Activated T-cell treated with anti-CD3 and anti-CD28 coated beads, Interleukin-2, amount 50 U/mL, for 24 hours (primary cell): ENCODE results near the gene CHURC1.
A peak's percentile ranks its signal among the peaks of the same experiment; 100 is the strongest.

ENCODE experiments used
- DNase-seq: peaks from one replicate; pipeline ENCODE4 v3.0.0-alpha.2; 2020
- H3K27ac Mint-ChIP-seq: 2 replicates; pipeline ENCODE4 v1.8.0; 2020; ENCODE audit warnings: mild to moderate bottlenecking, mixed read lengths
- H3K27me3 Mint-ChIP-seq: 2 replicates; pipeline ENCODE4 v1.8.0; 2020; ENCODE audit warnings: mixed read lengths
- H3K36me3 Mint-ChIP-seq: 2 replicates; pipeline ENCODE4 v1.8.0; 2020; ENCODE audit warnings: low read depth, mixed read lengths
- H3K4me1 Mint-ChIP-seq: 2 replicates; pipeline ENCODE4 v1.8.0; 2020; ENCODE audit warnings: low read depth, mixed read lengths
- H3K4me3 Mint-ChIP-seq: 2 replicates; pipeline ENCODE4 v1.8.0; 2020; ENCODE audit warnings: mild to moderate bottlenecking, moderate library complexity, mixed read lengths
- H3K9me3 Mint-ChIP-seq: 2 replicates; pipeline ENCODE4 v1.8.0; 2020; ENCODE audit warnings: mixed read lengths

Gene CHURC1

GRCh38 chr14:64914237-64915028 is at the start of gene CHURC1:
TSS of gene CHURC1 (plus strand) at chr14:64914455. CDS start at chr14:64914496, 41 bp downstream.
- DNase-seq, result peak; percentile 95
- Mint-ChIP-seq H3K4me3 (peak within 1 kb of the TSS; percentile 90), H3K36me3 (peaks cover 42% of the 10 kb centered on the region), H3K27me3 (peaks cover 2% of the 10 kb centered on the region), H3K9me3 (no peaks in the 10 kb centered on the region), H3K4me1 (peaks cover 53% of the 10 kb centered on the region), H3K27ac (peak within 1 kb of the TSS; percentile 97)

- Mint-ChIP-seq H3K9me3 (no peaks in the 10 kb centered on the region), H3K36me3 (no peaks in the 10 kb centered on the region), H3K4me3 (no peak overlapping the region), H3K27me3 (peaks cover 20% of the 10 kb centered on the region), H3K4me1 (no peaks in the 10 kb centered on the region), H3K27ac (no peak overlapping the region)
- no peak for DNase-seq
Observed at GRCh38 chr14:64865109-64865508, 49.1 kb upstream of the CHURC1 start.

- DNase-seq, result no peak
- Mint-ChIP-seq H3K27ac (no peak overlapping the region), H3K4me3 (no peak overlapping the region), H3K36me3 (no peaks in the 10 kb centered on the region), H3K4me1 (no peaks in the 10 kb centered on the region), H3K9me3 (no peaks in the 10 kb centered on the region), H3K27me3 (peaks cover 23% of the 10 kb centered on the region)
Observed at GRCh38 chr14:64865992-64866391, 48.3 kb upstream of the CHURC1 start.

- Mint-ChIP-seq H3K9me3 (no peaks in the 10 kb centered on the region), H3K36me3 (no peaks in the 10 kb centered on the region), H3K27me3 (peaks cover 26% of the 10 kb centered on the region), H3K27ac (no peak overlapping the region), H3K4me3 (no peak overlapping the region), H3K4me1 (no peaks in the 10 kb centered on the region)
- no peak for DNase-seq
Observed at GRCh38 chr14:64867182-64867581, 47.1 kb upstream of the CHURC1 start.

GRCh38 chr14:64868379-64868778 is 45.9 kb upstream of the CHURC1 start:
- Mint-ChIP-seq H3K27ac (no peak overlapping the region), H3K27me3 (peaks cover 34% of the 10 kb centered on the region), H3K9me3 (peaks cover 3% of the 10 kb centered on the region), H3K36me3 (no peaks in the 10 kb centered on the region), H3K4me3 (no peak overlapping the region), H3K4me1 (no peaks in the 10 kb centered on the region)
- no peak for DNase-seq

GRCh38 chr14:64868841-64869240 is 45.4 kb upstream of the CHURC1 start:
- DNase-seq, result no peak
- no peak overlapping the region for H3K4me3 Mint-ChIP-seq
- H3K4me1 Mint-ChIP-seq, result no peaks in the 10 kb centered on the region
- no peaks in the 10 kb centered on the region for H3K36me3 Mint-ChIP-seq
- peaks cover 34% of the 10 kb centered on the region for H3K27me3 Mint-ChIP-seq
- peaks cover 3% of the 10 kb centered on the region for H3K9me3 Mint-ChIP-seq
- H3K27ac Mint-ChIP-seq, result no peak overlapping the region

GRCh38 chr14:64870160-64870559 is 44.1 kb upstream of the CHURC1 start:
- Mint-ChIP-seq H3K27me3 (peaks cover 34% of the 10 kb centered on the region), H3K4me3 (no peak overlapping the region)

GRCh38 chr14:64871344-64871743 is 42.9 kb upstream of the CHURC1 start:
- Mint-ChIP-seq H3K27ac (no peak overlapping the region), H3K36me3 (no peaks in the 10 kb centered on the region), H3K9me3 (peaks cover 3% of the 10 kb centered on the region), H3K4me3 (no peak overlapping the region), H3K4me1 (no peaks in the 10 kb centered on the region), H3K27me3 (peaks cover 30% of the 10 kb centered on the region)
- DNase-seq, result no peak

More at GRCh38 chr14:64870160-64870559, 44.1 kb upstream of the CHURC1 start:
- Mint-ChIP-seq H3K9me3 (peaks cover 3% of the 10 kb centered on the region), H3K4me1 (no peaks in the 10 kb centered on the region), H3K36me3 (no peaks in the 10 kb centered on the region), H3K27ac (no peak overlapping the region)
- DNase-seq, result no peak

GRCh38 chr14:64873506-64874219 is 40.6 kb upstream of the CHURC1 start:
- Mint-ChIP-seq H3K27me3 (peaks cover 38% of the 10 kb centered on the region), H3K9me3 (peaks cover 3% of the 10 kb centered on the region), H3K4me3 (no peak overlapping the region), H3K36me3 (no peaks in the 10 kb centered on the region), H3K4me1 (no peaks in the 10 kb centered on the region), H3K27ac (no peak overlapping the region)
- no peak for DNase-seq

GRCh38 chr14:64875350-64875749 is 38.9 kb upstream of the CHURC1 start:
- DNase-seq, result no peak
- H3K27ac Mint-ChIP-seq, result no peak overlapping the region
- no peaks in the 10 kb centered on the region for H3K4me1 Mint-ChIP-seq
- peaks cover 3% of the 10 kb centered on the region for H3K9me3 Mint-ChIP-seq
- peaks cover 40% of the 10 kb centered on the region for H3K27me3 Mint-ChIP-seq
- no peaks in the 10 kb centered on the region for H3K36me3 Mint-ChIP-seq
- H3K4me3 Mint-ChIP-seq, result no peak overlapping the region

- Mint-ChIP-seq H3K27ac (no peak overlapping the region), H3K4me1 (peaks cover 9% of the 10 kb centered on the region), H3K36me3 (no peaks in the 10 kb centered on the region), H3K27me3 (peaks cover 47% of the 10 kb centered on the region), H3K9me3 (peaks cover under 1% of the 10 kb centered on the region), H3K4me3 (no peak overlapping the region)
- DNase-seq, result no peak
Observed at GRCh38 chr14:64877846-64878245, 36.4 kb upstream of the CHURC1 start.

- no peak overlapping the region for H3K27ac Mint-ChIP-seq
- peaks cover 52% of the 10 kb centered on the region for H3K27me3 Mint-ChIP-seq
- no peaks in the 10 kb centered on the region for H3K9me3 Mint-ChIP-seq
- H3K36me3 Mint-ChIP-seq, result no peaks in the 10 kb centered on the region
- DNase-seq, result no peak
- peak overlapping the region; percentile 60 for H3K4me3 Mint-ChIP-seq
- H3K4me1 Mint-ChIP-seq, result peaks cover 9% of the 10 kb centered on the region
Observed at GRCh38 chr14:64878837-64879634, 35.2 kb upstream of the CHURC1 start.

GRCh38 chr14:64879635-64880220 is 34.5 kb upstream of the CHURC1 start, which contains the start of gene SPTB:
TSS of gene SPTB (minus strand) at chr14:64879907. CDS start at chr14:64823094, 56,813 bp downstream.
- Mint-ChIP-seq H3K4me1 (peaks cover 9% of the 10 kb centered on the region), H3K9me3 (no peaks in the 10 kb centered on the region), H3K27ac (no peak within 1 kb of the TSS), H3K27me3 (peaks cover 56% of the 10 kb centered on the region), H3K36me3 (no peaks in the 10 kb centered on the region), H3K4me3 (peak within 1 kb of the TSS; percentile 81)
- peak; percentile 80 for DNase-seq
